ENCODE data around the gene LRRC4. TPM values are rescaled to one million over a fixed set of nuclear protein-coding genes. Genes with fewer than 3 reads are reported as not detected.

Gene LRRC4
- total and polyA plus RNA-seq, 10 donors, result 0.78 to 43.4 (median 15.8) TPM

DNA sequence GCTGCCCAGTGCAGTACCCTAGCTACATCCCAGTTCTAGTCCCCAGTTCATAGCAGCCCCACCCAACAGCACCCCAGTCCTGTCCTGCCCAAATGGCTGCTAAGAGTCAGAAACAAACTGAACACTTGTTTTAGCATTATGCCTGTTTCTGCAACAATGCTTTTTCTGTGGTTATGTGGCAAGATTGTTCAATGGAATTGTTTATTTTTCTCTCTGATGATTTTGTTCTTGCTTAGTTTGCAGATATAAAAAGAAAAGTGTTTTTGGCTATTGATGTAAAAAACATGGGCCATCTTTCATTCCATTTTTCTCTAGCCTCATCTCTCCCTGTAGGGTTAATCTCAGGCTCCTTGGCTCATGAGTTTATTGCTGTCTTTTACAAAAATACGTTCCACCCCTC, 42.5 kb downstream of the LRRC4 start:
- TF ChIP-seq, protein P1, sequence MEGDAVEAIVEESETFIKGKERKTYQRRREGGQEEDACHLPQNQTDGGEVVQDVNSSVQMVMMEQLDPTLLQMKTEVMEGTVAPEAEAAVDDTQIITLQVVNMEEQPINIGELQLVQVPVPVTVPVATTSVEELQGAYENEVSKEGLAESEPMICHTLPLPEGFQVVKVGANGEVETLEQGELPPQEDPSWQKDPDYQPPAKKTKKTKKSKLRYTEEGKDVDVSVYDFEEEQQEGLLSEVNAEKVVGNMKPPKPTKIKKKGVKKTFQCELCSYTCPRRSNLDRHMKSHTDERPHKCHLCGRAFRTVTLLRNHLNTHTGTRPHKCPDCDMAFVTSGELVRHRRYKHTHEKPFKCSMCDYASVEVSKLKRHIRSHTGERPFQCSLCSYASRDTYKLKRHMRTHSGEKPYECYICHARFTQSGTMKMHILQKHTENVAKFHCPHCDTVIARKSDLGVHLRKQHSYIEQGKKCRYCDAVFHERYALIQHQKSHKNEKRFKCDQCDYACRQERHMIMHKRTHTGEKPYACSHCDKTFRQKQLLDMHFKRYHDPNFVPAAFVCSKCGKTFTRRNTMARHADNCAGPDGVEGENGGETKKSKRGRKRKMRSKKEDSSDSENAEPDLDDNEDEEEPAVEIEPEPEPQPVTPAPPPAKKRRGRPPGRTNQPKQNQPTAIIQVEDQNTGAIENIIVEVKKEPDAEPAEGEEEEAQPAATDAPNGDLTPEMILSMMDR (IDR thresholded peaks at IDR 0.05 in 8 of 11, conservative IDR thresholded peaks at IDR 0.05 in 3 of 11), result no peak
- TF ChIP-seq POLR2AphosphoS5 (IDR thresholded peaks at IDR 0.05) (no peak), POLR2A (IDR thresholded peaks at IDR 0.05) (no peak)
- intact Hi-C loops (cut with DNase I; ENCODE audit: low total_unique reads), result no loop called here
- Histone ChIP-seq H3K36me3 (peaks cover 0 to 51% (median 15%) of the 10 kb centered on the region in 6 donors), H3K4me3 (no peak overlapping the region), H3K27me3 (replicated peaks in 1 of 7) (no peaks in the 10 kb centered on the region), H3K4me1 (no peaks in the 10 kb centered on the region), H3K27ac (no peak overlapping the region), H3K9me3 (no peaks in the 10 kb centered on the region)
- no peak for DNase-seq
- WGBS, 5 donors, result 85 to 92% (median 91%) methylated on average over 1 of the region's 1 CpG

DNA sequence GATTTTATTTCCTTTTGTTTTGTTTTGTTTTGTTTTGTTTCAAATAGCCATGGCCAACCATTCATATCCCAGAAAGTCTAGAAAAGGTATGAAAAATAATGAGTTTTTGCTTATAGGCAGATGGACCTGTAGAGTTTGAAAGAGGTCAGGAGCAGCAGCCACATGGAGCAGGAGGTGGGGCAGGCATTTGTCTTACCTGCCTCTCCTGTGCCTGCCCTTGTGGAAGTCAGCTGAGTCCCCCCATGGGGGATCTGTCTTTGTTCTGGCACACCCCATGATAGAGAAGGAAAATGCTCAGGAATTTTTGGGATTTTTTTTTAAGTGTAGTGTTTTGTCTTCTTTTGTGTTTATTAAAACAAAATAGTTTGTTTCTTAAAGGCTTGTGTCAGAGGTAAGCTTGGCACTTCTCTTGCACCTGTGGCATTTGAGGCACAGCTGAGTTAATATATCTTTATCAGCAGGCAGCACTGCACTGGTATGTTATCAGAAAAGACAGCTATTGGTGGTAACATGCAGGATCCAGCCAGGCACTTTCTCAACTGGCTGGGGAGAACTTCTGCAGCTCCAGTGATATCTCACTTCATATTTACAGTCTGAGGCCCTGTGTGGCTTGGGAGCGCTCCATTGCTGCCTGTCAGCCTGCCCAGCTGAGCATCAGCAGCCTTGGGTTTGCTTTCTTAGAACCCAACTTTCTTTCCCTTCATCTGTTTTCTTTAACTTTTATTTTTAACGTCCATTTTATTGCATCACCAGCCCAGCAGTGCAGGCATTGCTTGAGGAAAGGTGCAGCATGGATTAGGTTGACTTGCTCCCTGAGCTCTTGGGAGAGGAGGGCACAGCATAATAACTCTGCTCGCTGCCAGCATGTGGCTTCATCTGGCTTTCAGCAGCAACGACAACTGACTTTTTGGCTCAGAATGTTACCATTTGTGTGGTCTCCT, 44.4 kb downstream of the LRRC4 start:
- Histone ChIP-seq H3K4me1 (no peaks in the 10 kb centered on the region), H3K4me3 (no peak overlapping the region), H3K36me3 (peaks cover 0 to 34% (median 7%) of the 10 kb centered on the region in 6 donors), H3K27ac (no peak overlapping the region), H3K9me3 (no peaks in the 10 kb centered on the region), H3K27me3 (replicated peaks in 1 of 7) (no peaks in the 10 kb centered on the region)
- TF ChIP-seq POLR2AphosphoS5 (IDR thresholded peaks at IDR 0.05) (no peak), POLR2A (IDR thresholded peaks at IDR 0.05) (no peak)
- TF ChIP-seq, protein P1 (IDR thresholded peaks at IDR 0.05 in 8 of 11, conservative IDR thresholded peaks at IDR 0.05 in 3 of 11), result no peak
- intact Hi-C loops (cut with DNase I; ENCODE audit: low total_unique reads), result no loop called here
- DNase-seq, result no peak
- 81 to 92% (median 87%) methylated on average over 4 of the region's 4 CpGs for WGBS, 5 donors

DNA sequence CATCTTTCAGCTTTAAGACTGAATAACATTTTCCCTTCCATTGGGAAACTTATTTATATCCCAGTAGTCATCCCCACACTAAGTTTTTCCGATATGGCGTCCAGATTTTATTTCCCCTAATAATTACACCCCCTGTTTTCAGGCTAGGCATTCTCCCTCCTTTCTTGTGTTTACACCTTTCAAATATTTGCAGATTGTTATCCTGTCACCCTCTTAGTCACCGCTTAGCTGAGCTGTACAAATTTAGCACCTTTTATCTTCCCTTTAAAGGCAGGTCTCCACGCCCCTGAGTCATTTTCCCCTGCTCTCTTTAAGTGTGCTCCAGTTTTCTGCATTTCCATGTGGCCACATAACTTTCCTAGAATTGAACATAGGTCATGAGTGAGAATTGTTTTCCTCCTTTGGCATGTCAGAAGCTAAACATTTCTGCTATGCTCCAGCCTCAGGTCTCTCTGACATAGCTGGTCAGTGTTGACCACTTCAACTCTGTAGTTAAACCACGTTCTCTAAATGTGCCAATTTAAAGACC, 47.4 kb downstream of the LRRC4 start:
- no peak overlapping the region for H3K27ac ChIP-seq
- H3K36me3 ChIP-seq, result peaks cover 0 to 31% (median under 1%) of the 10 kb centered on the region in 6 donors
- no peaks in the 10 kb centered on the region for H3K4me1 ChIP-seq
- no peaks in the 10 kb centered on the region for H3K27me3 ChIP-seq (replicated peaks in 1 of 7)
- 86 to 94% (median 92%) methylated on average over 5 of the region's 5 CpGs for WGBS, 5 donors
- no peak overlapping the region for H3K4me3 ChIP-seq
- intact Hi-C loops (cut with DNase I; ENCODE audit: low total_unique reads), result no loop called here
- DNase-seq, result no peak
- TF ChIP-seq, protein P1 (IDR thresholded peaks at IDR 0.05 in 8 of 11, conservative IDR thresholded peaks at IDR 0.05 in 3 of 11), result no peak
- TF ChIP-seq POLR2A (IDR thresholded peaks at IDR 0.05), result no peak
- TF ChIP-seq POLR2AphosphoS5 (IDR thresholded peaks at IDR 0.05), result no peak
- peaks cover 0 to 9% (median 6%) of the 10 kb centered on the region in 8 donors for H3K9me3 ChIP-seq

DNA sequence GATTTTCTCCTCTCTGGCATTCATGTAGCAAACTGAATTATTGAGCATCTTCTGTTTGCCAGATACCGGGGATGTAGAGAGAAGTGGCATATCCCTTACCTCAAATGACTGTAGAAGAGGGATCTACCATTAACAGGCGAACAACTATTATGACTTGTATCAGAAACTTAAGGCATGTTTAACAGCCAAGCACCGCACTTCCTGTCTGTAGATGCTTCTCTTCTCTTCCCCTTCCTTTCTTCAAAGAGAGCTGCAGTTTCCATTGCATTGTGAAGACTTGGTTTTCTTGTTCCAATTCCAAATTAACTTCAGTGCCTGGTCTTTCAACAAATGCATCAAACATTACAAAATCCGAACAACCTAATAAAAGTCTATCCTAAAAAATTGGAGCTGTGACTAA, 49.3 kb downstream of the LRRC4 start:
- Histone ChIP-seq H3K27ac (no peak overlapping the region), H3K9me3 (peaks cover 0 to 23% (median 17%) of the 10 kb centered on the region in 8 donors), H3K36me3 (peaks cover 0 to 42% (median 8%) of the 10 kb centered on the region in 6 donors), H3K4me1 (no peaks in the 10 kb centered on the region), H3K4me3 (no peak overlapping the region), H3K27me3 (replicated peaks in 1 of 7) (no peaks in the 10 kb centered on the region)
- intact Hi-C loops (cut with DNase I; ENCODE audit: low total_unique reads), result no loop called here
- TF ChIP-seq POLR2AphosphoS5 (IDR thresholded peaks at IDR 0.05) (no peak), POLR2A (IDR thresholded peaks at IDR 0.05) (no peak)
- TF ChIP-seq, protein P1 (IDR thresholded peaks at IDR 0.05 in 8 of 11, conservative IDR thresholded peaks at IDR 0.05 in 3 of 11), result no peak
- WGBS, 5 donors, result 92 to 97% (median 95%) methylated on average over 4 of the region's 4 CpGs
- no peak for DNase-seq

Measured in spleen (tissue), 11 donors.